Keratinocyte (primary cell): ENCODE measurements around the gene SLC22A3. TPM values are rescaled to one million over a fixed set of nuclear protein-coding genes. Genes with fewer than 3 reads are reported as not detected.

Experiments used
- DNase-seq: peaks from one replicate; pipeline ENCODE4 v3.0.0-alpha.2; 2011; ENCODE audit warnings: low read depth, missing footprints, low spot score
- FAIRE-seq: peaks from 2 replicates; lab custom pipeline; 2011; peaks lifted over from hg19 to GRCh38; lab: Jason Lieb, UNC
- H2AFZ ChIP-seq: 2 replicates; pipeline ENCODE4 v1.6.0; 2012; ENCODE audit warnings: low read length, control low read depth, inconsistent platforms; ENCODE audit not compliant: control insufficient read depth
- H3K27ac ChIP-seq: 2 replicates; pipeline ENCODE4 v1.5.1; 2011; ENCODE audit warnings: low read length; ENCODE audit not compliant: control insufficient read depth, insufficient read depth
- H3K27me3 ChIP-seq: 3 replicates; pipeline ENCODE4 v1.6.0; 2011; ENCODE audit warnings: low read length; ENCODE audit not compliant: control insufficient read depth, insufficient read depth; ENCODE audit errors: extremely low read depth
- H3K36me3 ChIP-seq, 2 experiments: 2 replicates in 1 of 2; 3 replicates in 1 of 2; pipeline ENCODE4 v1.5.1; 2011; ENCODE audit warnings: low read length in 2 of 2, mild to moderate bottlenecking in 1 of 2; ENCODE audit not compliant: control insufficient read depth in 2 of 2, insufficient read depth in 2 of 2; ENCODE audit errors: extremely low read depth in 1 of 2
- H3K4me1 ChIP-seq: 3 replicates; pipeline ENCODE4 v1.5.1; 2011; ENCODE audit warnings: low read length; ENCODE audit not compliant: control insufficient read depth, insufficient read depth; ENCODE audit errors: extremely low read depth
- H3K4me2 ChIP-seq: 3 replicates; pipeline ENCODE4 v1.6.0; 2011; ENCODE audit warnings: low read depth, low read length; ENCODE audit not compliant: control insufficient read depth, insufficient read depth; ENCODE audit errors: extremely low read depth
- H3K4me3 ChIP-seq, 3 experiments: fragments of 200-600 bp in 1 of 3; sonication (generic) in 1 of 3; 2 replicates in 2 of 3; 3 replicates in 1 of 3; pipeline ENCODE4 v1.5.1; 2011 to 2016; ENCODE audit warnings: low read length in 3 of 3, mild to moderate bottlenecking in 3 of 3, control low read depth in 2 of 3, inconsistent platforms in 1 of 3, low read depth in 1 of 3, mixed read lengths in 1 of 3, mixed run types in 1 of 3, moderate library complexity in 1 of 3; ENCODE audit not compliant: control insufficient read depth in 2 of 3, insufficient read depth in 2 of 3; ENCODE audit errors: extremely low read depth in 1 of 3
- H3K79me2 ChIP-seq: 2 replicates; pipeline ENCODE4 v1.6.0; 2012; ENCODE audit warnings: low read length; ENCODE audit not compliant: control insufficient read depth, insufficient read depth
- H3K9ac ChIP-seq: 3 replicates; pipeline ENCODE4 v1.6.0; 2011; ENCODE audit warnings: low read length; ENCODE audit not compliant: control insufficient read depth, insufficient read depth; ENCODE audit errors: extremely low read depth
- H3K9me1 ChIP-seq: 3 replicates; pipeline ENCODE4 v1.6.0; 2011; ENCODE audit warnings: low read length; ENCODE audit not compliant: control insufficient read depth, insufficient read depth; ENCODE audit errors: extremely low read depth
- H3K9me3 ChIP-seq: 2 replicates; pipeline ENCODE4 v1.5.1; 2012; ENCODE audit warnings: low read depth, low read length; ENCODE audit not compliant: control insufficient read depth
- H4K20me1 ChIP-seq: 3 replicates; pipeline ENCODE4 v1.6.0; 2011; ENCODE audit warnings: low read length; ENCODE audit not compliant: control insufficient read depth, insufficient read depth; ENCODE audit errors: extremely low read depth
- CTCF ChIP-seq, 3 experiments: IDR thresholded peaks in 1 of 3; conservative IDR thresholded peaks in 1 of 3; optimal IDR thresholded peaks in 1 of 3; 2 replicates in 2 of 3; 3 replicates in 1 of 3; pipeline versions ENCODE3 to v1.5.1; 2011; ENCODE audit warnings: low read length in 3 of 3, mild to moderate bottlenecking in 3 of 3, moderate library complexity in 2 of 3, control low read depth in 1 of 3, inconsistent platforms in 1 of 3; ENCODE audit not compliant: insufficient read depth in 2 of 3; ENCODE audit errors: extremely low read depth in 1 of 3
- EZH2 ChIP-seq: IDR thresholded peaks from one replicate; pipeline ENCODE4 v1.6.1; 2012; ENCODE audit warnings: inconsistent platforms, mild to moderate bottlenecking, low read length, moderate library complexity
- dilution Hi-C: fragments of 300-500 bp; cut with MboI; formaldehyde crosslinking; loops from one replicate; pipeline ENCODE4 v1.7.0; 2020; ENCODE audit warnings: low sequenced_read_pairs; ENCODE audit not compliant: extremely low pct_ligation_motif_present
- polyA plus RNA-seq, 5 experiments: library from polyadenylated mRNA; depleted of rRNA in 3 of 5; stranded (reverse) in 3 of 5; stranded (forward) in 1 of 5; unstranded in 1 of 5; fragments of >200 nt; gene quantifications; 1 replicate in 1 of 5; 2 replicates in 3 of 5; 3 replicates in 1 of 5; pipeline versions ENCODE4 v1.2.1 to v1.2.3, GENCODE V29; 2011 to 2012; ENCODE audit warnings: missing spikeins in 2 of 5, low read depth in 1 of 5, low replicate concordance in 1 of 5

SLC22A3 gene
- polyA plus RNA-seq, 1 donor (not counting 4 experiments of a cell fraction or from before 2014, with no cell fraction given), result 1.8 TPM

- Histone ChIP-seq H3K4me1 (no peaks in the 10 kb centered on the region), H3K27ac (no peak overlapping the region), H3K4me3 (no peak overlapping the region), H4K20me1 (no peaks in the 10 kb centered on the region), H3K9me1 (no peaks in the 10 kb centered on the region), H3K4me2 (no peak overlapping the region), H3K9ac (no peak overlapping the region), H3K9me3 (no peaks in the 10 kb centered on the region), H2AFZ (no peak overlapping the region), H3K79me2 (no peaks in the 10 kb centered on the region), H3K36me3 (no peaks in the 10 kb centered on the region), H3K27me3 (no peaks in the 10 kb centered on the region)
- DNase-seq (no peak), FAIRE-seq (no peak)
- dilution Hi-C loops, result no loop called here
- TF ChIP-seq EZH2 (no peak), CTCF (optimal IDR thresholded peaks at IDR 0.05 in 1 of 3, IDR thresholded peaks at IDR 0.05 in 1 of 3, conservative IDR thresholded peaks at IDR 0.05 in 1 of 3; ENCODE audit: extremely low read depth in 1 of 3, insufficient read depth in 2 of 3, low read length in 3 of 3) (no peak)
Measured at GRCh38 chr6:160408528-160408927, 60.4 kb downstream of the SLC22A3 start.

- no peak overlapping the region for H2AFZ ChIP-seq
- H3K27ac ChIP-seq, result no peak overlapping the region
- no peaks in the 10 kb centered on the region for H3K79me2 ChIP-seq
- no peaks in the 10 kb centered on the region for H3K9me1 ChIP-seq
- no peak for TF ChIP-seq CTCF (optimal IDR thresholded peaks at IDR 0.05 in 1 of 3, IDR thresholded peaks at IDR 0.05 in 1 of 3, conservative IDR thresholded peaks at IDR 0.05 in 1 of 3; ENCODE audit: extremely low read depth in 1 of 3, insufficient read depth in 2 of 3, low read length in 3 of 3)
- no peak for TF ChIP-seq EZH2
- FAIRE-seq (no peak), DNase-seq (no peak)
- H3K4me1 ChIP-seq, result no peaks in the 10 kb centered on the region
- H3K36me3 ChIP-seq, result no peaks in the 10 kb centered on the region
- dilution Hi-C loops, result no loop called here
- H3K4me3 ChIP-seq, result no peak overlapping the region
- H3K9ac ChIP-seq, result no peak overlapping the region
- no peak overlapping the region for H3K4me2 ChIP-seq
- no peaks in the 10 kb centered on the region for H4K20me1 ChIP-seq
- no peaks in the 10 kb centered on the region for H3K9me3 ChIP-seq
- H3K27me3 ChIP-seq, result no peaks in the 10 kb centered on the region
Measured at GRCh38 chr6:160412993-160413392, 64.8 kb downstream of the SLC22A3 start.
